NCI-H1930 (cell line): ENCODE data around the gene TIMM9.
A peak's percentile ranks its signal among the peaks of the same experiment; 100 is the strongest.
"Not testable (repeated sequence)": the region's sequence is repeated elsewhere in the genome, so short reads cannot be mapped to it uniquely, and the experiment has no call there.

Source experiments
- DNase-seq, 2 experiments: peaks; one replicate each; lab custom pipeline; 2025; lab: John Stamatoyannopoulos, UW

The TIMM9 gene

DNA sequence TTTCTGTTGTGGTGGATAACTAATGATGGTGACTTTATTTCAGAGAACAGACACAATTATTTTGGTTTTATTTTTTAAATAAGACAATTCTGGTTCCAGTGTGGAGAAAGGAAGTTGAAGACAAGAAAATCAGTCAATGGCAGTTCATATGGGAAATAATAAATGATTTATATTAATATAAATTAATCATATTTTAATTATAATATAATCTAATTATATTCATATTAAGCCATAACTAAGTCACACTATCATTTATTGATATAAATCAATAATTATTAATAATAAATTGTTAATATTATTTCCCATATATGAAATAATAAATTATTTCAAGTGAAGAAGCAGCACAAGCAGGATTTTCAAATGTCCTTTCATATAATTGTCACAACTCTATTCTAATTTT lies 28.8 kb downstream of the TIMM9 start:
- DNase-seq, result no peak

DNA sequence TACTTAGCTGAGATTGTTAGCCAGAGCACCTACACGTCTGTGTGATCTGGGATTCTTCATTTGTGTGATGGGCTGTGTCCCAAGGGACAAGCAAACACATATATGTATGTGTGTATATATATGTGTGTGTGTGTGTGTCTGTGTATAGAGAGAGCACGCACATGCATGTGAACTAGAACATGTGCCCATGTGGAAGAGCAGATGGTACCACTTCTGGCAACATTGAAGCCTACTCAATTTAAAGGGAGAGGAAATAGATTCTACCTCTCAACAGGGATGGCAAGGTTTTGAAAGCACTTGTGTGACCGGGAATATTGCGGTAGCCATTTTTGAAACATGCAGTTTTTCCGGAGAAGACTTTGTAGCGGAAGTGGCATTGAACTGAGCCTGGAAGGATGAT lies 30.2 kb downstream of the TIMM9 start:
- no peak for DNase-seq

DNA sequence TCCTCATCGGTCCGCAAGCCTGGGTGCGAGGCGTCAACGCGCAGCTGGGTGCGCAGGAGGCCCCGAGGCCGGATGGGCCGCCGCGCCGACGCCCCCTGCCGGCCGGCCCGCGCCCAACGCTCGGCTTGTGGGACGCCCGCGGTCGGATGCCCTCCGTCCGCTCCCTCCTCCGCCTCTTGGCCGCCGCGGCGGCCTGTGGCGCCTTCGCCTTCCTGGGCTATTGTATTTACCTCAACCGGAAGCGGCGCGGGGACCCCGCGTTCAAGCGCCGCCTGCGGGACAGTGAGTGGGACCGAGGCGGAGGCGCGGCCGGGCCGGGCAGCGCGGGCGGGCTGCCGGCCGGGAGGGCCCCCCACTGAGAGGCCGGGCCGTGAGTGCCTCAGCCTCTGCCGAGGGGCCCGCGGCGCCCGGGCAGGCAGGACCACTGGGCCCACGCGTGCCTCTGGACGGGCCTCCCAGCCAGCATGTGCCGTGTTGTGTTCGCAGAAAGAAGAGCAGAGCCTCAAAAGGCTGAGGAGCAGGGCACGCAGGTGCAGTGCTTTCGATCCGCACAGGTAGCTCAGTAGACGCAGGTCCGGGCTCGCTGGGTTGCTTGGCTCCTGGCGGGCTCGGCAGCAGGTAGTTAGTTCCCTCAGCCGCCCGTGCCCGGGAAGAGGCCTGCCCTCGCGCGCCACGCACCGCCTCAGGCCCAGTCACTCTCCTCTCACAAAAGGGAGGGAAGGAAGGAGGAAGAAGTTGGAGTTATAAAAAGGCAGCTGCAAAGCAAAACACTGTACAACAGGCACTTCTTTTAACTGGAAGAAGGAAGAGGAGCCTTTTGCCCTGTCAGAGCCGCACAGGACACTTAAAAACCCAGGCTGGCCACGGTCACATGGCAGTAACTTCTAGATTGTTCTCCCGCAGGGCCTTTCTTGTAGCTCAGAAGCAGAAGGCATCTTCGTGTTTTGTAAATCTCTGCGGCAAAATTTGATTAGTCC lies 31.2 kb downstream of the TIMM9 start, which contains the start of gene TOMM20L:
TOMM20L (plus strand) TSS at position 119 of the 977 bp plus-strand sequence; CDS start at position 147, 28 bp downstream.
- DNase-seq, result peak; percentile 76 to 87

DNA sequence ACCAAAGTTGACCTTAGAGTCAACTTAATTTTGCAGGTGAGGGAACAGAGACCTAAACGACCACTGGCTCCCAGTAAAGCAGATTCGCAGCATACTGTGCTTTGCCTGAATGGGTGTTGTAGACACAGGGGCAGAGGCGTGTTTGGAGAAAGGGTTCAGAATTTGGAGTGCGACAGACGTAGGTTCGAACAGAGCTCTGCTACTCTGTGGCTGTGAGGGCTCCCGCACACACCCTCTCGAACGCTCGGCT lies 31.8 kb downstream of the TIMM9 start:
- DNase-seq, result no peak

DNA sequence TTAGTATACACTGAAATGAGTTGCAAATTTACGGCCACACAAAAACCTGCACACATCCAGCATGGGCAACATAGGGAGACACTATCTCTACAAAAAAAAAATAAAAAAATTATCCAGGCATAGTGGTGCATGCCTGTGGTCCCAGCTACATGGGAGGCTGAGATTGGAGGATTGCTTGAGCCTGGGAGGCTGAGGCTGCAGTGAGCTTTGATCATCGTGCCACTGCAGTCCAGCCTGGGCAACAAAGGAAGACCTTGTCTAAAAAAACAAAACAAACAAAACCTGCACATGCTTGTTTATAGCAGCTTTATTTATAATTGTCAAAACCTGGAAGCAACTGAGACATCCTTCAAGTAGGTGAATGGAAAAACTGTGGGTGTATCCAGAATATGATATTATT lies 36.5 kb downstream of the TIMM9 start:
- no peak for DNase-seq

DNA sequence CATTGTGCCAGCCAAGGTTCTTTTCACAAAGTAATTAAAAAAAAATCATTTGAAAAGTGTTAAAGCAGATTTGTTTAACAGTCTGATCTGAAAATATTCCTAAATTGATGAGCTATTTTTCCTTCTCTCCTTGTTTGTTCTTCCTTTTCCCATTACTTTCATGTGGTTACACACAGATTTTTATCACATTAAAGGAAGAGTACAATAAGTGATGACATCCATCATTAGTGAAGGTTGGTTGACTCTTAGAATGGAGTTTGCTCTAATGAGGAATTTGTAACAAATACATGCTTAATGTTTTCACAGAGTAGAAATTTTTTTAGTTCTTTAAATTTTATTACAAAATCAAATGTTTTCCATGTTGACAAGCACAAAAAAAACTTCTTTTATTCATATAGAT lies 50.5 kb downstream of the TIMM9 start:
- no peak for DNase-seq

DNA sequence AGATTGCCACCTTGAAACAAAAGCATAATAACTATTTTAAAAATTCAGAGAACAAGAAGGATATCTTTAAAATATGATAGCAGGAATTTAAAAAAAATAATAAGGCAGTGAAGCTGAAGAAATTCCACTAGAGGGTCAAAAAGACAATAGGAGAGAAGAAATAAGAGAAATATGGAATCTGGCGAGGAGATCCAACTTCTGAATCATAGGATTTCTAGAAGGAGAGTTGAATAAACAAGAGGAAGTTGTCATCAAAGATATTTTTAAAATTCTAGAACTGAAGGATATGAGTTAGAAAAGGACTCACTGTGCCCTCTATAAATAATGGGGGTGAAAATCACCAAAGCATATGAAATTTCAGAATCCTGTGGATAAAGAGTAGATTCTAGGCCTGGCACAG lies 58.4 kb downstream of the TIMM9 start:
- DNase-seq, result no peak

DNA sequence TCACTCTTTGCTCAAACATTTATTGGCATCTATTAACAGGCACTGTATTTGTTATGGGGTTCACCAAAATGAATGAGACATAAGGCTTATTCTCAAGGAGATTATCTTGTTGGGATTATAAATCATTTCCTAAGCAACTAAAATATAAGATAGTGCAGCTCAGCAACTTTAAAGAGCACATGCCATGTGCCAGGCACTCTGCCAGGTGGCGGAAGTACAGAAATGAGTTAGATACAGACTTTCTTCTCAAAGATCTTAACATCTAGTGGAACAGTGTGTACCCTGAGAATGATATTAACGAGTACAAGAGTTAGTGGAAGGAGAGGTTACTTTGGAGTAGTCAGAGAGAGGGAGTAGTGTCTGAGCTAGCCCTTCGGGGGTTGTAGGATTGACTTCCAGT lies 60.0 kb downstream of the TIMM9 start:
- DNase-seq, result no peak

DNA sequence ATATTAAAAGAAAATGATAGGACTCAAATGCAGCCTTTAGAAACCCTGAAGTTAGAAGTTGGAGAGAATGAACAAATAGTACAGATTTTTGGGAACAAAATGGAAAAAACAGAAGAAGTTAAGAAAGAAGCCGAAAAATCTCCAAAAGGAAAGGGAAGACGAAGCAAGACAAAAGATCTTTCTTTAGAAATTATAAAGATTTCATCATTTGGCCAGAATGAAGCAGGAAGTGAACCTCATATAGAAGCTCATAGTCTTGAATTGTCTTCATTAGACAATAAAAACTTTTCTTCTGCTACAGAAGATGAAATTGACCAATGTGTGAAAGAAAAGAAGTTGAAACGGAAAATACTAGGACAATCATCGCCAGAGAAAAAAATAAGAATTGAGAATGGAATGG lies 63.0 kb downstream of the TIMM9 start:
- no peak for DNase-seq

DNA sequence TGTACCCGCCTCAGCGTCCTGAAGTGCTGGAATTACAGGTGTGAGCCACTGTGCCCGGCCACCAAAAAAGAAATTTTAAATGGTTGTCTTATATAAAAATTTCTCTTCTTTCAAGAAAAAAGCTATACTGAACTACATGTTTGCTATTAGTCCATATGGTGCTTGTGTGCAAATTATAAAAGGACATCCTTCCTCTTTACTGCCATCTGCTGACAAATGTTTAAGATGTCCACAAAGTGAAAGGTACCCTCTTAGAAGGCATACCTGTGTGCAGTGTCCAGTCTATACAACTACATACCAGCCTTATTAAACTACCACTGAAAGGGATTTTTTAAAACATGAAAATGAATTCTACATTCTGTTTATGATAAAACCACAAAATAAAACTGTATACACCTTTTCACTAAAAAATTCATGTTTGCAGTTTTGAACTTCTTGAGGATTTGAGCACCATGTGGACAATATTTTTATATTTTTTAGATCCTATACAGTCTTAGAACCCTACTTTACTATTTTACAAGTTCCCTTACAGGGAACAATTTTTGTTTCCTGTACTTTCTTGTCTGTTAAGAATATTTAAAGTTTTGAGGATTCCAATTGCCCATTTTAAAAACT lies 64.4 kb downstream of the TIMM9 start:
- peak; percentile 3 to 11 for DNase-seq

DNA sequence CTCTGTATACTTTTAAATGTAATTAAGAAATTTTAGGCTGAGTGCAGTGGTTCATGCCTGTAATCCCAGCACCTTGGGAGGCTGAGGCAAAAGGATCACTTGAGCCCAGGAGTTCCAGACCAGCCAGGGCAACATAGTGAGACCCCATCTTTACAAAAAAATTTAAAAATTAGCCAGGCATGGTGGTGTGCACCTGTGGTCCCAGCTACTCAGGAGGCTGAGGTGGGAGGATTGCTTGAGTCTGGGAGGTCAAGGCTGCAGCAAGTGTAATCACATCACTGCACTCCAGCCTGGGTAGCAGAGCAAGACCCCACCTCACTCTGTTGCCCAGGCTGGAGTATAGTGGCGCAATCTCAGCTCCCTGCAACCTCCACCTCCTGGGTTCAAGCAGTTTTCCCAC lies 65.1 kb downstream of the TIMM9 start:
- DNase-seq, result not testable (repeated sequence)
